HuH-7.5 (cell line): ENCODE measurements around the gene FHAD1.

ENCODE experiments used
- DNase-seq: peaks from one replicate; pipeline ENCODE4 v3.0.0; 2011; ENCODE audit warnings: low spot score

The FHAD1 gene

GRCh38 chr1:15439325-15439724 is 192.3 kb downstream of the FHAD1 start:
- DNase-seq = no peak

GRCh38 chr1:15440357-15440756 is 193.3 kb downstream of the FHAD1 start:
- DNase-seq = no peak

GRCh38 chr1:15441247-15441646 is 194.2 kb downstream of the FHAD1 start:
- DNase-seq = no peak

GRCh38 chr1:15442119-15442518 is 195.1 kb downstream of the FHAD1 start:
- no peak for DNase-seq

GRCh38 chr1:15442759-15443158 is 195.7 kb downstream of the FHAD1 start:
- no peak for DNase-seq

- DNase-seq = no peak
Observed at GRCh38 chr1:15443281-15443680, 196.3 kb downstream of the FHAD1 start.

- no peak for DNase-seq
Observed at GRCh38 chr1:15444468-15445389, 197.7 kb downstream of the FHAD1 start.

- DNase-seq = no peak
Observed at GRCh38 chr1:15445390-15446122, 198.5 kb downstream of the FHAD1 start.

GRCh38 chr1:15446212-15446611 is 199.2 kb downstream of the FHAD1 start:
- no peak for DNase-seq
